Measurements from ENCODE around the gene SASH3.

DNA sequence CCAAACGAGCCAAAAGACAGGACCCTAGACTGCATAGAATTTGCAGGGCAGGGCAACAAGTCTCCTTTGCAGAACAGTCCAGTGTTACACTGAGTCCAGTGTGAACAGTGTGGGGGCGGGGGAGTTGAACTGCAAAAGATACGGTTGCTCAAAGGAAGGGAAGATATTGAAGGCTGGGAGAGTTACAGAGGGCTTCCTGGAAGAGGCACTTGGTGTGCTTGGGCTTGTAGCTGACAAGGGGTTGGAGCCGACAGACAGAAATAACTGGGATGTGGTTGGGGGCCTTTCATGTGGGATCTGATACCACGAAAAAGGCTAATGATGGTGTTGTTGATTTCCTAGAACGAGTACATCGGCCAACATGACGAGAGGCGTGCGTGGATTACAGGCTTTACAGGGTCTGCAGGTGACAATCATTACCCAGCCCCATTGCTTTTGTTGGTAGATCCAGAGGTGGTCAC is 34.9 kb upstream of the SASH3 start:
- TF ChIP-seq NFIC (IDR thresholded peaks at IDR 0.05; ENCODE audit: borderline replicate concordance) = no peak
- TF ChIP-seq, protein P1, sequence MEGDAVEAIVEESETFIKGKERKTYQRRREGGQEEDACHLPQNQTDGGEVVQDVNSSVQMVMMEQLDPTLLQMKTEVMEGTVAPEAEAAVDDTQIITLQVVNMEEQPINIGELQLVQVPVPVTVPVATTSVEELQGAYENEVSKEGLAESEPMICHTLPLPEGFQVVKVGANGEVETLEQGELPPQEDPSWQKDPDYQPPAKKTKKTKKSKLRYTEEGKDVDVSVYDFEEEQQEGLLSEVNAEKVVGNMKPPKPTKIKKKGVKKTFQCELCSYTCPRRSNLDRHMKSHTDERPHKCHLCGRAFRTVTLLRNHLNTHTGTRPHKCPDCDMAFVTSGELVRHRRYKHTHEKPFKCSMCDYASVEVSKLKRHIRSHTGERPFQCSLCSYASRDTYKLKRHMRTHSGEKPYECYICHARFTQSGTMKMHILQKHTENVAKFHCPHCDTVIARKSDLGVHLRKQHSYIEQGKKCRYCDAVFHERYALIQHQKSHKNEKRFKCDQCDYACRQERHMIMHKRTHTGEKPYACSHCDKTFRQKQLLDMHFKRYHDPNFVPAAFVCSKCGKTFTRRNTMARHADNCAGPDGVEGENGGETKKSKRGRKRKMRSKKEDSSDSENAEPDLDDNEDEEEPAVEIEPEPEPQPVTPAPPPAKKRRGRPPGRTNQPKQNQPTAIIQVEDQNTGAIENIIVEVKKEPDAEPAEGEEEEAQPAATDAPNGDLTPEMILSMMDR (IDR thresholded peaks at IDR 0.05) = no peak
- TF ChIP-seq YY1 (IDR thresholded peaks at IDR 0.05; ENCODE audit: low read depth) = no peak
- no peak for TF ChIP-seq SIN3A (IDR thresholded peaks at IDR 0.05; ENCODE audit: borderline replicate concordance, low read depth, low read length)
- TF ChIP-seq RAD21 (IDR thresholded peaks at IDR 0.05; ENCODE audit: low read length) = no peak
- TF ChIP-seq, protein P2, sequence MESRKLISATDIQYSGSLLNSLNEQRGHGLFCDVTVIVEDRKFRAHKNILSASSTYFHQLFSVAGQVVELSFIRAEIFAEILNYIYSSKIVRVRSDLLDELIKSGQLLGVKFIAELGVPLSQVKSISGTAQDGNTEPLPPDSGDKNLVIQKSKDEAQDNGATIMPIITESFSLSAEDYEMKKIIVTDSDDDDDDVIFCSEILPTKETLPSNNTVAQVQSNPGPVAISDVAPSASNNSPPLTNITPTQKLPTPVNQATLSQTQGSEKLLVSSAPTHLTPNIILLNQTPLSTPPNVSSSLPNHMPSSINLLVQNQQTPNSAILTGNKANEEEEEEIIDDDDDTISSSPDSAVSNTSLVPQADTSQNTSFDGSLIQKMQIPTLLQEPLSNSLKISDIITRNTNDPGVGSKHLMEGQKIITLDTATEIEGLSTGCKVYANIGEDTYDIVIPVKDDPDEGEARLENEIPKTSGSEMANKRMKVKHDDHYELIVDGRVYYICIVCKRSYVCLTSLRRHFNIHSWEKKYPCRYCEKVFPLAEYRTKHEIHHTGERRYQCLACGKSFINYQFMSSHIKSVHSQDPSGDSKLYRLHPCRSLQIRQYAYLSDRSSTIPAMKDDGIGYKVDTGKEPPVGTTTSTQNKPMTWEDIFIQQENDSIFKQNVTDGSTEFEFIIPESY (IDR thresholded peaks at IDR 0.05; ENCODE audit: borderline replicate concordance, low read depth) = no peak
- TF ChIP-seq EZH2phosphoT487 (IDR thresholded peaks at IDR 0.05; ENCODE audit: borderline replicate concordance, low read depth) = no peak
- TF ChIP-seq GATA2 (CRISPR knock-in tag; IDR thresholded peaks at IDR 0.05) = no peak
- TF ChIP-seq EP300 (IDR thresholded peaks at IDR 0.05; ENCODE audit: borderline replicate concordance in 1 of 2, low read depth in 1 of 2, low read length in 1 of 2) = no peak
- no peak for TF ChIP-seq TAF1 (IDR thresholded peaks at IDR 0.05; ENCODE audit: borderline replicate concordance, low read depth, low read length)
- TF ChIP-seq, protein P3, sequence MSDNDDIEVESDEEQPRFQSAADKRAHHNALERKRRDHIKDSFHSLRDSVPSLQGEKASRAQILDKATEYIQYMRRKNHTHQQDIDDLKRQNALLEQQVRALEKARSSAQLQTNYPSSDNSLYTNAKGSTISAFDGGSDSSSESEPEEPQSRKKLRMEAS (IDR thresholded peaks at IDR 0.05; ENCODE audit: low read depth) = no peak
